GM12891 (cell line): ENCODE results near the gene IGFBP7.

Source experiments
- DNase-seq: peaks from one replicate; pipeline ENCODE4 v3.0.0; 2011; ENCODE audit warnings: low spot score; ENCODE audit not compliant: insufficient read length
- FAIRE-seq: peaks from 2 replicates; lab custom pipeline; 2011; peaks lifted over from hg19 to GRCh38; lab: Jason Lieb, UNC
- PAX5 ChIP-seq: IDR thresholded peaks from 2 replicates; pipeline ENCODE4 v1.6.1; 2011; ENCODE audit warnings: low read length, moderate library complexity, mild to moderate bottlenecking; ENCODE audit not compliant: insufficient read depth, severe bottlenecking
- POLR2A ChIP-seq: IDR thresholded peaks from 2 replicates; pipeline ENCODE4 v1.6.1; 2011; ENCODE audit warnings: low read depth, low read length, control low read depth
- POLR2AphosphoS5 ChIP-seq: IDR thresholded peaks from 2 replicates; pipeline ENCODE4 v1.6.1; 2011; ENCODE audit warnings: low read depth, low read length, control low read depth
- POU2F2 ChIP-seq: IDR thresholded peaks from 2 replicates; pipeline ENCODE4 v1.6.1; 2011; ENCODE audit warnings: low read depth, mild to moderate bottlenecking, control low read depth, low read length, moderate library complexity
- SPI1 ChIP-seq: IDR thresholded peaks from 2 replicates; pipeline ENCODE4 v1.6.1; 2011; ENCODE audit warnings: low read depth, low read length, control low read depth
- TAF1 ChIP-seq: IDR thresholded peaks from 2 replicates; pipeline ENCODE4 v1.6.1; 2011; ENCODE audit warnings: low read depth, low read length, control low read depth

IGFBP7 gene

DNA sequence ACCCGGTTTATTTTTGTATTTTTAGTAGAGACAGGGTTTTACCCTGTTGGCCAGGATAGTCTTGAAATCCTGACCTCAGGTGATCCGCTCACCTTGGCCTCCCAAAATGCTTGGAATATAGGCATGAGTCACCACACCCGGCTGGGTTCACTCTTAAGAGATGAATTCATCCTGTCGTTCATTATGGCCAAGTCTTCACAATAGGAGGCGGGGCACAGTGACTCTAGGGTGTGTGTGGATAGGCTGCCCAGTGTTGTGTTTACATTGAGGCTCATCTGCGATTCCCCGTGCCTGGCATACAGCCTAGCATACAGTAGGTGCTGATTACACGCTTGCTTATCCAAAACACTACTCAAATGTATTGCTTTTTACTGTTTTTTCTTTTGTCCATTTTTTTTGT is 41.3 kb upstream of the IGFBP7 start:
- no peak for DNase-seq
- no peak for FAIRE-seq
- TF ChIP-seq TAF1 (no peak), POLR2AphosphoS5 (no peak)

DNA sequence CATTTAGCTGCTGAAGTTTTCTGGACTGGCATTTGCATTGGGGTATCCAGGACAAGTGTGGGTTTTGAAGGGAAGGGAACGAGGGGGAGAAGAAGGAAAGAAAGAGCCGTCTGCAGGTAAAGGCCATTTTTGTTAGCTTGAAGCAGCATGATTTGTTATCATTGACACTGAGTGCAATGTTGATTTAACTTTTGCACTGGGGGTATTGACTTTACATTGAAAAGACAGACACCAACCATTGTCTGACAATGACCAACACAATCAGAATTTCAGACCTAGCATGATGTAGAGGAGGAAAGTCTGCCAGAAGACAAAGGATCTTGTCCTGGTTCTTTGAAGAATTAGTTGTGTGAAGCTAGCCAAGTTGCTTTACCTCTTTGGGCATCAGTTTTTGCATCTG is 39.6 kb upstream of the IGFBP7 start:
- TF ChIP-seq SPI1 = no peak
- no peak for TF ChIP-seq PAX5
- no peak for TF ChIP-seq POLR2A
- no peak for TF ChIP-seq POU2F2
- no peak for TF ChIP-seq TAF1
- FAIRE-seq (no peak), DNase-seq (no peak)

DNA sequence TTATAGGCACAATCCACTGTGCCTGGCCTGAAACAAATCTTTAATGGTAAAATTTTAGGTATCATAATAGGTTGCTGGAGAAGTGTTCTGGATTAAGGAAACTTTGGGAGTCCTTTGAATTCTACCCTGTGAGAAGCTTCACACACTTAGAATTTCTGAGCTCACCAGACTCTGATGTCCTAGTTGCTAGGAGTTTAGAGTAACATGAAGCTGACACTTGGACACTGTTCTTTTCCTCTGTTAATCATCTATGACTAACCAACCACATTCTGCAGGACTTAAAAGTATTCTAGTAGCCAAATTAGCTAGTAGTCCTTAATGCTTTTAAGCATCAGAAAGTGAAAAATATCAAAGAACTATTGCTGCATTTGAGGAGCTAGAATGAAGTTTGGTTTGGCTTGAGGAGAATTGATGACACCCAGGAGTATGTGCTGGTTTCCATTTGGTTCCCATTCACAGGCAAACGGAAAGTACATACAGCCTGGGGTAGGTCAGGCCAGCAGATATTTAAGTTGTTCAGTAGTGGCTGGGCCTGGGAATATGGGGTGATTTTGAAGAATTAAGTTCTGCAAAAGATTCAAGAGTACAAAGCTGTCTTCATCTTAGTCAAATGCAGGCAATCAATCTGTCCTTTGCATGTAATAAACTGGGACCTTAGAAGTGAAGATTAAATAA is 38.8 kb upstream of the IGFBP7 start:
- DNase-seq (no peak), FAIRE-seq (no peak)
- TF ChIP-seq POLR2AphosphoS5 (no peak), SPI1 (no peak), TAF1 (no peak), POLR2A (no peak)

- DNase-seq (no peak), FAIRE-seq (no peak)
- TF ChIP-seq PAX5 (no peak), TAF1 (no peak), POLR2AphosphoS5 (no peak), SPI1 (no peak), POLR2A (no peak), POU2F2 (no peak)
Observed at GRCh38 chr4:57148177-57148576, 38.0 kb upstream of the IGFBP7 start.

- no peak for FAIRE-seq
- no peak for DNase-seq
- TF ChIP-seq TAF1 (no peak), PAX5 (no peak), SPI1 (no peak), POU2F2 (no peak), POLR2A (no peak), POLR2AphosphoS5 (no peak)
Observed at GRCh38 chr4:57147335-57148060, 37.3 kb upstream of the IGFBP7 start.

- no peak for TF ChIP-seq SPI1
- no peak for TF ChIP-seq POLR2AphosphoS5
- no peak for TF ChIP-seq TAF1
- FAIRE-seq (no peak), DNase-seq (no peak)
Observed at GRCh38 chr4:57146444-57146843, 36.3 kb upstream of the IGFBP7 start.

GRCh38 chr4:57144466-57144865 is 34.3 kb upstream of the IGFBP7 start:
- no peak for TF ChIP-seq SPI1
- DNase-seq (no peak), FAIRE-seq (no peak)

DNA sequence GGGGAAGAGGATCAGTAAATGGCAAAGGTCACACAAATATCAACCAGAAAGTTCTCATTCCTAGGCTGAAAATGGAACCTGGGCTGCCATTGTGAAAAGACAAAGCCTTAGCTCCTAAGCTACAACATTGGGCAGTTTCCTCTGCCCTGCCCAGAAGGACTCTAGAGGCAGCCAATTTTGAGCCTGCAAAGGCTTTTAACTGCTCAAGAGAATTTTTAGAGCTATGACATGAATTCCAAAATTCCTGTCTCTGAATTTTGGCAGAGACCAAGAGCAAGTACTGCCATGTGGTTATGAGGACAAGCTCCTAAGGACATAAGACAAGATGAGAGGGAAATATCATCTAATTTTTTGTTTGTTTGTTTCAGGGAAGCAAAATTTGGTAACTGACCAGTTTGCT is 29.6 kb upstream of the IGFBP7 start:
- TF ChIP-seq POU2F2 (no peak), POLR2A (no peak), PAX5 (no peak), SPI1 (no peak)
- DNase-seq = no peak
- FAIRE-seq = no peak

- DNase-seq = no peak
- TF ChIP-seq POLR2A (no peak), SPI1 (no peak), TAF1 (no peak), POLR2AphosphoS5 (no peak), PAX5 (no peak), POU2F2 (no peak)
- FAIRE-seq = no peak
Observed at GRCh38 chr4:57137261-57137660, 27.1 kb upstream of the IGFBP7 start.

DNA sequence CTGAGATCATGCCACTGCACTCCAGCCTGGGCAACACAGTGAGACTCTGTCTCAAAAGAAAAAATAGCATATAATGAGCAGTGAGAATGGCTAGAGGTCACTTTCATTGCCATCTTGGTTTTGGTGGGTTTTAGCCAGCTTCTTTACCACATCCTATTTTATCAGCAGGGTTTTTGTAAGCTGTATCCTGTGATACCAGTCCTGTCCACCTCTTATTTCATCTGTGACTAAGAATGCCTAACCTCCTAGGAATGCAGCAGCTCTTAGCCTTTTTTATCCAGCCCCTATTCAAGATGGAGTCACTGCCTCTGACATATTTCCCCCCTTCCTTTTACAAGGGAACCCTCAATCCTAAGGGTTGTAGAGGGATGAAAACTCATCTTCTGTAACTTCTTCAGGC is 26.1 kb upstream of the IGFBP7 start:
- DNase-seq (no peak), FAIRE-seq (no peak)
- TF ChIP-seq SPI1 = no peak
- no peak for TF ChIP-seq TAF1
- TF ChIP-seq PAX5 = no peak
- TF ChIP-seq POU2F2 = no peak
- TF ChIP-seq POLR2AphosphoS5 = no peak
- no peak for TF ChIP-seq POLR2A

- DNase-seq (no peak), FAIRE-seq (no peak)
- TF ChIP-seq POLR2A = no peak
- no peak for TF ChIP-seq POLR2AphosphoS5
- no peak for TF ChIP-seq TAF1
- no peak for TF ChIP-seq PAX5
- no peak for TF ChIP-seq POU2F2
- no peak for TF ChIP-seq SPI1
Observed at GRCh38 chr4:57132743-57133137, 22.6 kb upstream of the IGFBP7 start.
